ENCODE results near the gene LRRC58.
A peak's percentile ranks its signal among the peaks of the same experiment; 100 is the strongest.
"Not testable (repeated sequence)": the region's sequence is repeated elsewhere in the genome, so short reads cannot be mapped to it uniquely, and the experiment has no call there.

The LRRC58 gene

DNA sequence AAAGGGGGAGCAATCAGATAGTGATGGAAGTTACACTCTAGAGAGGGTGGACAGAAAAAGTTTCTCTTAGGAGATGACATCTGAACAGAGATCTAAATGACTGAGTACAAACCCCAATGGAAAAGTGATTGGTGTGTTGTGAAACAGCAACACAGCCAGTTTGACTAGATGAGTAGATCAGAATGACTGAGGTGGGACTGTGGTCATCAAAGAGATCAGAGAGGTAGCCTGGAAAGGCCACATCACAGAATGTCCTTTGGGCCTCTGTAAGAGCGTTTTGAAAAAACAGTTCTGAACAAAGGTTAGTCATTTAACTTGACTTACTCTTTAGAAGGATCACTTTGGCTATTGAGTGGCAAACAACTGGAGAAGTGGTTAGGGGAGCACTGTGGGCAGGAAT lies 10.6 kb downstream of the LRRC58 start:
- DNase-seq: peak; percentile 46

DNA sequence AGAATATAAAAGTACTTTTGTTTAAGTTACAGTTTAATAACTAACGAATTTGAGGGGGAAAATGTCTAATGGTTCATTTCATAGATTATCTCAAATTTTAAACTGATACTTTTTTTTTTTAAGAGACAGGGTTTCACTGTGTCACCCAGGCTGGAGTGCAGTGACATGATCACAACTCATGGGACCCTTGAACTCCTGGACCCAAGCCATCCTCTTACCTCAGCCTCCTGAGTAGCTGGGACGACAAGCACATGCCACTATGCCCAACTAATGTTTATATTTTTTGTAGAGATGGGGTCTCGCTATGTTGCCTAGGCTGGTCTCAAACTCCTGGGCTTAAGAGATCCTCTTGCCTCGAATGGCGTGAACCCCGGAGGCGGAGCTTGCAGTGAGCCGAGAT lies 16.5 kb downstream of the LRRC58 start:
- DNase-seq: no peak

DNA sequence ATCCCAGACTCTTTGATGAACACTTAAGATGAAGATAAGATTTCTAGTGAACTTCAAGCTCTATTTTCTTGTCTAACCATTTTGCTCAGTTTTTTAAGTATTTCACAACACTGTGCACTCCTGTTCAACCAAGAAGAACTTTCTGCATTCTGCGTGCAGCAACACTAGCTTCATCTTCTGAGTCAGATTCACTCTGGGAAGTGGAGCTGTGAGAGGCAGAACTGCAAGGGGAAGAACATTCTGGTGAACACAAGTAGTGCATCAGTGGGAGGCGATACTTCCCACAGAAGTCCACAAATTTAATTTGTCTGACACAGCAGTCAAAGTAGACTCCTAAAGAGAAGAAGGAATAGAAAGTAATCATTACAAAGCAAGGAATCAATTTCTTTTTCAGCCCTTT lies 18.1 kb downstream of the LRRC58 start:
- no peak for DNase-seq

DNA sequence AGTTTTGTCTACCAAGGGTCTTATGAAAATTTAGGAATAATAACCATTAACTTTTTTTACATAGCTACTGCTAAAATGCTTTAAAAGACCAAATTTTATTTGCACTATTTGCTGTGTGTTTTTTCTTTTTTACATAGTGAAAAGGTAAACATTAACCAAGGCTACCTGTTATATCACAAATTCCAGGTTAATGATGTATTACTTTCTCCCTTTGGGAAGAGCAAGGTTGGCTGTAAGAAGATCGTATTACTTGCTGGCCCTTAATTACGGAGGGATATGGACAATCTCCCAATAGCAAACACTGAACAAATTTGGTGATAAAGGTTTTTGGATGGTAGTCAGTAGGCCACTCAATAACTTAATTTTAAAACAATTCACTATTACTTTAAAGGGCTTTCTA lies 22.4 kb downstream of the LRRC58 start:
- no peak for DNase-seq

DNA sequence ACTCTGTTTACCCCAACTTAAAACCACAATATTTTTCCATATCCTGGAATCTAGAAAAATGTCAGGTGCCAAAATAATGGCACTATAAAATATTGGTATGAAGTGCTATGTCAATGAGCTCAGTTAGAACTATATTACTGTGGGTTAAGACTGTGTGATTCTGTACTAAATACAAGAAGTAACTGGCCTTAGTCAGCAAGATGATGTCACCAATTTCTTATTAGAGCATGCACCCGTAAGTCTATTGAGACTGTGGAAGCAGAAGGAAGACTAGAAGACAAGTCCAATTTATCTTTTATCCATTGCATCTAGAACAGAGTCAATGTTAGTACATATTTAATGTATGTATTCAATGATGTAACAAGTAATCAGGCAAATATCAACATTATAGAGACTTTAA lies 25.0 kb downstream of the LRRC58 start:
- no peak for DNase-seq

DNA sequence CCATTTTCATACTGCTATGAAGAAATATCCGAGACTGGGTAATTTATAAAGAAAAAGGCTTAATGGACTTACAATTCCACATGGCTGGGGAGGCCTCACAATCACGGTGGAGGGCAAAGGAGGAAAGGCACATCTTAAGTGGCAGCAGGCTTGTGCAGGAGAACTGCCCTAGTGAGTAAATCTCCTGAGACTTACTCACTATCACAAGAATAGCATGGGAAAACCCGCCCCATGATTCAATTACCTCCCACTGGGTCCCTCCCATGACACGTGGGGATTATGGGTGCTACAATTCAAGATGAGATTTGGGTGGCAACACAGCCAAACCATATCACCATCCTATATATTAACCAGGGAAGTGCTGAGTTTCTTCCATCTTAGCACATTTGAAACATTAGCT lies 25.4 kb downstream of the LRRC58 start:
- peak; percentile 30 for DNase-seq

DNA sequence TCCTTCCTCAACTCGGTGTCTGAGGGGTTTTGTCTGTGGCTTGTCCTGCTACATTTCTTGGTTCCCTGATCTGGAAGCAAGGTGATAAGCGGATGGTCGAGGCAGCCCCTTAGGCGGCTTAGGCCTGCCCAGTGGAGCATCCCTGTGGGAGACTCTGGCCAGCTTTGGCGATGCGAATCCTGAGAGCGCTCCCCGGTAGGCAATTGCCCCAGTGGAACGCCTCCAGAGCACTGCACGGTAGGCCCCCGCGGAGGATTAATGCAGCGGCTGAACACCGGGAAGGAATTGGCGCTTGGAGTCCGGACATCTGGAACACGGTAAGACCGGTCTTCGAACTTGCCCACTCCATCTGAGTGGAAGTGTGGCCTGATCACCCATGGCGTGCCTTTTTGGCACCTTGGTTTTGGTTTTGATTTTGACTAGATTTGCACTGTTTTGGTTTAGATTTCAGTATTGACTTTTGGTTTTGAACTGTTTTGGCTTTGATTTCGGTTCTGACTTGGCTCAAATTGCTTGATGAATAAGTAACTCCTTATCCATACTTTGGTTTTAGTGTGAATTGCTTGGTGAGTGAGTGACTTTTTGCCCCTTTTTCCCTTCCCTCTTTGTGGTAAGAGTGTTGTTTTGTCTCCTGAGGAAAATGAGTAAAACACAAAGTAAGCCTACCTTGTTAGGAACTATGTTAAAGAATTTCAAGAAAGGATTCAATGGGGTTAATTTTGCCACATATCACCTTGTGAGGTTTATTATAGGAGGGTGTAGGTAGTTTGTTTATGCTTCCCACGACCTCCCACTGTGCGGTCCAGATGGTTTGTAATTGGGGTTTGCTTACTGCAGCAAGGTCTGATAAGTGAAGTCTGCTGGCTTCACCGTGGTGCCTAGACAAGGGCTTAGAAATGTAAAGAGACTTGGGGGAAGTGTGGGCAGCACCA lies 37.0 kb downstream of the LRRC58 start:
- no peak for DNase-seq

DNA sequence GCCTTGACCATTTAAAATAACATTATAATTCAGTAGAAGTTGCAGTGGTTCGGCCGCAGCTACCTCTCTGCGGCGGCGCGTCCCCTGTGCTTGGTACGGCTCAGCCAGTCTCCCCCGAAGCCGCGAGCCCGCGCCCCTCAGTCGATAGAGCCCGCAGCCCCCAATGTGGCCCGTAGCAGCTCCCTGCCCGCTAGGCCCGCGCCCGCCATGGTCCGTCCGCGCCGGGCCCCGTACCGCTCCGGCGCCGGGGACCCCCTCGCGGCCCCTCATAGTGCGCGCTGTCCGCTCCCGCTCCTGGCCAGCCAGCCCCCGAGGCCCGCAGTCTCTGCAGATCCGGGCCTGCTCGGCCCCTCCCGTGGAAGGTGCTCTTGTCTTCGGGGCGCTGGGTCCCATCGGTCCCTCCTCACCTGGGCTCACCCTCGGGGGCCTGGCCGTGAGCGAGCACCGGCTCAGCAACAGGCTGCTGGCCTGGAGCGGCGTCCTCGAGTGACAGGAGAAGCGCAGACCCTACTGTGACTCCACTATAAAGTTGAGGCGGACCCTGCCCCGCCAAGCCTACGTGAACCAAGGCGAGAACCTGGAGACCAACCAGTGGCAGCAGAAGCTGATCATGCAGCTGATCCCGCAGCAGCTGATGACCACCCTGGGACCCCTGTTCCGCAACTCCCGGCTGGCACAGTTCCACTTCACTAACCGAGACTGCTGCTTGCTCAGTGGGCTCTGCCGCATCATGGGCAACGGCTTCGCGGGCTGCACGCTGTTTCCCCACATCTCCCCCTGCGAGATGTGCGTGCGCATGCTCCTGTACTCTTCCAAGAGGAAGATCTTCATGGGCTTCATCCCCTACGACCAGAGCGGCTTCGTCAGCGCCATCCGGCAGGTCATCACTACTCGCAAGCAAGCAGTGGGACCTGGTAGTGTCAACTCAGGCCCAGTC lies 42.4 kb downstream of the LRRC58 start:
- no peak for DNase-seq

DNA sequence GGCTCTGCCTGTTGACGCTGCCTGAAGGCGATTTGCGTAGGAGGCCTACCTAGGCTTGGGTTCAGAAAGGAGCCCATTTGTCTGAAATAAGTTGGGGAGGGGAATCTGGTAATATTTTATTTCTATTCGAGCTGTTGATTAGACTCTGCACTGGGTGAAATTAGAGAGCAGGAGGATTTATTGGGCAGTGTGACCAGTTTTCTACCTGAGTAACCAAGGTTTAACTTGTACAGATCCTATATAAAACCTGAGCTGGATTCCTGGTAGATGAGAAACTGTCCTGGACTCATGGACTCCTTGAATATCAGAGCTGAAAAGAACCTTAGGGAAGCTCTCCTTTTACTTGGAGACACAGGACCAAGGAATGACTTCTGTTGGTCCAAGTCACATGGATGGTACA lies 44.5 kb downstream of the LRRC58 start:
- no peak for DNase-seq

DNA sequence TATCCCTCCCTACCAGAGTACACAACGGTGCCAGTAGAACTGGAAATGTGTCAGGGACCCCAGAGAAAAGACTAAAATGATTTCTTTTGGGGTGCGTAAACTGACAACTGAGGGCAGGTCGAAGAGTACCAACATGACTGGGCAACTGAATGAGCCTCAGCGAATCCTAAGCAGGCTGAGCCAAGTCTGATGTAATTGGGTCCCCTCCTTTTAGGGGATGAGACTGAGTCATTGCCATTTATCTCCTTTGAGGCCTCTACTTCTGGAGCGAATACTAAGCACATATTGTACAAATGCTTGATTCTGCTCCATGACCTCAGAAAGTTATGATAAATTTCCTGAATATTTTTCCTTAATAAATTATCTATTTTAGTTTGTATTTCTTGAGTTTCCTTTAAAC lies 46.8 kb downstream of the LRRC58 start:
- no peak for DNase-seq

DNA sequence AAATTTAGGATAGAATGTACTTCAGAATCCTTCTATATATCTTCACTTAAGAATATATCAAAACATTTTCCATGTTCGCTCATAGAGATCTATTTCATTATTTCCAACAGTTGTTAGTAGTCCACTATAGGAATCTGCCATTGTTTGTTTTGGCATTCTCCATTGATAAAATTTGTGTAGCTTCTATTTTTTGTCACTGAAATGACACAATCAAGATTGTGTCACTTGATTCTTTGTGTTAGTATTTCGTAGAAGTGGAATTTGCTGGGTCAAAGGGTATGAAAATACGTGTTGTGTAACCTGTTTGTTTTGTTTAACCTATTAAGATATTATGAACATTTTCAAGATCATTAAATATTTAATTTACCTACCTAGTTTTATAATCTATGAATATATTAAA lies 48.2 kb downstream of the LRRC58 start:
- no peak for DNase-seq

DNA sequence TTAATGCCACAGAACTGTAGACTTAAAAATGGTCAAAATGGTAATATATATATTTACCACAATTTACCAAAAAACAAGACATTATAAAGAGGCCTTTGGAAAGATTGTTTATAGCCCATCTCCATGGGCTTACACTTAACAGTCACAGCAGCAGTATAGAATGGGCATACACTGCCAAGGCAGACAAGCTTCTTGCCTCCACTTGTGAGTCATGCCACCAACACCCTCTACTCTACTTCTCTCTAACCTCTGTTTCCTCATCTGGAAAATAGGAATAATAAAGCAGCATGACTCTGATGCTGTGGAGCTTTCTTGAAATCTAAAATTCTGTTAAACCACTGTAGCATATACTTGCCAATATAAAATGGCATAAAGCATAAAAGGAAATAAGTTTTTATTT lies 49.8 kb downstream of the LRRC58 start:
- DNase-seq: no peak

DNA sequence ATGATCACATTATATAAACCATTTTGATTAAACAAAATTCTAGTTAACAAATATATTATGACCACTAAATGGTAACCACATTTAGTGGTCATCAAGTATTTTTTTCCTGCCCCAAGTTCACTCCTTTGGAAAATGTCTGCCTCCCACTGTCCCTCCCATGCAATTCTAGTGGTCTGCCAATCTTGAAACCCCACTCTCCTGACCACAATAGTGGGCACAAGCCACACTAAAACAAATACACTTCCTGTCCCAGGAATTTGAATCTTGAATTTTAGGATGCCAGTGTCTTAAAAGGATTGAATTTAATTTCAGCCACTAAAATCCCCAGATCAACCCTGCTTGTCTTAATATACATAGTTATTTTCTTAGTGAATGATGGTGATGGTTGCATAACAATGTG lies 50.2 kb downstream of the LRRC58 start:
- DNase-seq: no peak

DNA sequence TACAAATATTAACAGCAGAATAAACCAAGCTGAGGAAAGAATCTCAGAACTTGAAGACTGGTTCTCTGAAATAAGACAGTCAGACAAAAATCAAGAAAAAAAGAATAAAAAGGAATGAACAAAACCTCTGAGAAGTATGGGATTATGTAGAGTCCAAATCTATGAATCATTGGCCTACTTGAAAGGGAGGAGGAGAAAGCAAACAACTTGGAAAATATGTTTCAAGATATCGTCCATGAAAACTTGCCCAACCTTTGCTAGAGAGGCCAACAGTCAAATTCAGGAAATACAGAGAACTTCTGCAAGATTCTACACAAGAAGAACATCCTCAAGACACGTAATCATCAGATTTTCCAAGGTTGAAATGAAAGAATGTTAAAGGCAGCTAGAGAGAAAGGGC lies 57.6 kb downstream of the LRRC58 start:
- not testable (repeated sequence) for DNase-seq

DNA sequence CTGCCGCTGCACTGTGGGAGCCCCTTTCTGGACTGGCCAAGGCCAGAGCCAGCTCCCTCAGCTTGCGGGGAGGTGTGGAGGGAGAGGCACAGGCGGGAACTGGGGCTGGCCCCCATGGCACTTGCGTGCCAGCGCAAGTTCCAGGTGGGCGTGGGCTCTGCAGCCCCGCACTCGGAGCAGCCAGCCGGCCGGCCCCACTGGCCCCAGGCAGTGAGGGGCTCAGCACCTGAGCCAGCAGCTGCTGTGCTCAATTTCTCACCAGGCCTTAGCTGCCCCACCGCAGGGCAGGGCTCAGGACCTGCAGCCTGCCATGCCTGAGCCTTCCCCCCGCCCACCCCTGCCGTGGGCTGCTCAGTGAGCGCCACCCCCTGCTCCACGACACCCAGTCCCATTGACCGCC lies 59.5 kb downstream of the LRRC58 start:
- no peak for DNase-seq

DNA sequence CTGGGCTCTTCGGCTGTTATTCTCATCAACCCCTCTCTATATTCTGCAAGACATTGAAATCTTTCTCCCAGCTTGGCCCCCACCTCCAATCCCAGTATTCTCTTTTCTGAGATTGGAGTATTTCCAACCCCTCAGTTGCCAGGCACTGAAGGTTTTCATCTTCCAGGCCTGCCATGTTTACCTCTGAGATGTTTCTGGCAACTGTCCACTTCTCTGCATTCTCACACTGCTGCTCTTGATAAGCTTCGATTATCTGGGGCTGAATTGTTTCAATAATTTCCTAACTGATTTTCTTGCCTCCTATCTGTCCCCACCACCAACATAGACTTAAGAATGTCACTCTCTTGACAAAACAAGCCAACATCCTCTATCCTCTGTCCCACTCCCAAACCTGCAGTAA lies 62.7 kb downstream of the LRRC58 start:
- DNase-seq: no peak

DNA sequence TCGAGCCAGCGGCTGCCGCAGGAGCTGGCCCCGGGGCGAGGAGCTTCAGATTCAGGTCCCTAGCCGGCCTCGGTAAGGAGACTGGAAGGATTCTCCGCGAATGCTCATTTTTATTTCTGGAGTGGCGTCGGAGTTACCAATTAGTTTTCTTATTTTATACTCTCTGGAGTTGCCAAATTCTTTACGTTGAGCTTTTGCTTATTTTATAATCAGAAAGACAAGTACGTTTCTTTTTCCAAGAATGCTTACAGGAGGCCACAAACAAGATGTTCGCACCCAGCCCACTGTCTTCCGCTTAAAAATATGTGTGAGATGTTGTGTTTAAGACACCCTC lies 63.7 kb downstream of the LRRC58 start:
- no peak for DNase-seq

DNA sequence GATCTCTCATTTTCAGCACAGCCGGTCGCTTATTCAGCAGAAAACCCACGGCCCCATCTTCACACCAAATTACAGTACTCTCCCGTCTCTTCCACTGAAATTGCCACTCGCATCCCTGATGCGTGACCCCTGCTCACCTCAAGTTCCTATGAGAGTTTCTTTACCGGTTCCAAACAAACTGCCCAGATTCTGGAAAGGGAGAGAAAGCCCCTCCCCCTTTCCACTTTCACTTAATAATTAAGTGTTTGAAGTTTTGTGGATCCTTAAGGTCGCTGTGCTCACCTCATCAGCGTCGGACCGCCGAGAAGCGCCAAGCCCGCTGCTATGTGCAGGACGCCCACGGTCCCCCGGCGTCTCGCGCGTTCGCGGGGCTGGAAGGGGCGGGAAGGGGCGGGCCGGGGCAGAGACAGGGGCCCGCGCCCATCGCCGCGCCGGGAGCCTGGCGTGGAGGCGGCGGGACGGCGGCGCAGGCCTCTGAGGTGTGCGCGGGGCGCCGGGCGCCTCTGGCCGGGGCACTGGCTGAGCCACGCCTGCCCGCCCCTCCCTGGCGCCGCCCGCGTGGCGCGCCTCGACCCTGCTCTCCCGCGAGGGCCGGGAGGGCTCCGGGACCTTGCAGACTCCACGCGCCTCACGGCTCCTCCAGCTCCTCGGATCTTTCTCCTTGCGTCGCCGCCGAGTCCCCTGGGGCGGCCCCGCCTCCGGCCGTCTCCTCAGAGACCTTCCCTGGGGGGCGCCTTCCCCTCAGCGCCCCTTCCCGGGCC lies 64.2 kb downstream of the LRRC58 start, which contains the start of gene GPR156:
Gene GPR156 (minus strand): TSS at position 476 of the 761 bp plus-strand sequence. CDS start 41,124 bp downstream, outside the sequence.
- no peak for DNase-seq

DNA sequence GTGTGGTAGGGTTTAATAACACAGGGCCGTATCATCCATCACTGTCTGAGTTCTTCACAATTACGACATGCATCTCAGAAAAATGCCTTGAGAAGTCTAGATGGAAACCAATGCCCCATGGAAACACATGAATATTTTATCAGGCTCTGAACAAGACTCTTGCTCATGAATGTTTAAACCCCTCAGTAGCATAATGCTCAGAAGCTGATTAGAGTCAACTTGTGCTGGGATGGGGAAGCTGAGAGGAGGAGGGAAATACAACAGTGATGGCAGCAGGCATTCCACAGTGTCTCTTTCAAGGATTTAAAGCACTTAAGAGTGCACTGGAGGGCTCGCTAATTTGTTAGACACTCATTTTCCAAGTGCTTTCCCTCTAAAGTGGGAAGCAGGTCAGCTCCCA lies 67.9 kb downstream of the LRRC58 start:
- no peak for DNase-seq

DNA sequence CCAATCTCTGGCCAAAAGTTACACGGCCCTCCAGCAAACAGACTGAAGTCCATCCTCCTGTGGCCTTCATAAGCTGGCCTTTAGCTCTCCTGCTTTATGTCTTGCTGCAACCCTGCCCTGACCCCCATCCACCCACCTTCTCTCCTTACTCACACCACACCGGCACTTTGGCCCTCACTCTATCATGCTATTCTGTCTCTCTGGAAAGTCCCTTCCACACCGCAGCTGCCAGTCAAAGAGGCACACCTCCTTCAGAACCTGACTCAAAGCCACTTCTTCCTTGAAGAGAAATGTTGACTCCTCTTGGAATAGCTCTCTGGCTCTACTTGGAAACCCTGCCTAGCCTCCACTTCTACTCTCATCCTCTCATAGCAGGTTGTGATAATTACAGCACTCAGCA lies 68.6 kb downstream of the LRRC58 start:
- DNase-seq: no peak

DNA sequence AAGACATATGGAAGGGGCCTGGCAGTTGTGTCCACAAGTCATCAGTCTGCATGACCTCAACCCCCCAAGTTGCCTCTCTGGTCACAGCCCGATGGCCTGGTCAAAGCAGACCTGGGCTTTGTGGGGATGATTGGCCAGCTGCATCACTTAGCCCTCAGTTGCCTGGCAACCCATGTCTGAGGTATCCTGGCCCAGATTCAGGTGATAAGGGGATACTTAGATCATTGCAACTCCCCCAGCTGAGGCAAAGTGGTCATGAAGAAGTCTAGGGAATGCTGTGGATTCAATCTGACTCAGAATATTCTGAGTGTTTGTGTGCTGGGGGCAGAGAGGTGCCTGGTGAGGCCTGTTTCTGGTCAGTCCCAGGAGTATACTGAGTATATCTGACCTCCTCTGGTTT lies 69.1 kb downstream of the LRRC58 start:
- DNase-seq: no peak

DNA sequence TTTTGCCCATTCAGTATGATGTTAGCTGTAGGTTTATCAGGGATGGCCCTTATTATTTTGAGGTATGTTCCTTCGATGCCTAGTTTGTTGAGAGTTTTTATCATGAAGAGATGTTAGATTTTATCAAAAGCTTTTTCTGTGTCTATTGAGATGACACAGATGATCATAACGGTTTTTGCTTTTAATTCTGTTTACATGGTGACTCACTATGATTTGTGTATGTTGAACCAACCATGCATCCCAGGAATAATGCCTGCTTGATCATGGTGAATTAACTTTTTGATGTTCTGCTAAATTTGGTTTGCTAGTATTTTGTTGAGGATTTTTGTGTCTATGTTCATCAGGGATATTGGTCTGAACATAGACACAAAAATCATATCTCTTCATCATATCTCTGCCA lies 72.4 kb downstream of the LRRC58 start:
- no peak for DNase-seq

DNA sequence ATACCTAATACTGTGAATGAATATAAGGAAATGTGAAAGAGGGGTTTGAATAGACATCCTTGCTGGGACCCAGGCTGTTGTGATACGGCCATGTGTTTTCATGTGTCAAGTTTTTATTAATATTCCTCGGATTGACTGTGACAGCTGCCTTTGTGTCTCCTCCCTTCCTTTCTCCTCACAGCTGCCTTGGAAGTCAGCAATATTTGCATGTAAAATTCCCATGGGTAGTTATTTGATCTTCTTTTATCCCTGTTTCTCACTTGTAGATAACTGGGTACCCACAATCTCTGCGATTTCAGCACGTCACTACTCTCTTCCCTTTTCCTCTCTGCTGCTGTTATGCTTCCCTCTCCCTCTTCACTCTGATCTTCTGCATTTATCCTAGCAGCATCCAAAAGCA lies 73.5 kb downstream of the LRRC58 start:
- DNase-seq: no peak

Data from stimulated activated CD4-positive, alpha-beta T cell treated with anti-CD3 and anti-CD28 coated beads, Interleukin-1b, Interleukin-23, amount 100 ng/mL, for 48 hours (primary cell).